SK-N-SH (cell line): ENCODE data around the gene MAST4.

Source experiments
- CHD2 ChIP-seq: fragments of 150-350 bp; IDR thresholded peaks from 2 replicates; pipeline ENCODE4 v1.6.1; 2018; ENCODE audit warnings: low read length; ENCODE audit not compliant: partially characterized antibody
- CTCF ChIP-seq: fragments of 200-600 bp; sonication (generic); IDR thresholded peaks from 2 replicates; pipeline ENCODE4 v1.6.1; 2017; ENCODE audit warnings: antibody characterized with exemption, mild to moderate bottlenecking, moderate library complexity
- ELF1 ChIP-seq: IDR thresholded peaks from 2 replicates; pipeline ENCODE4 v1.4.0; 2012
- EP300 ChIP-seq, 2 experiments: IDR thresholded peaks; 2 replicates each; pipeline versions ENCODE4 v1.4.0 to v1.6.1; 2012; ENCODE audit warnings: borderline replicate concordance in 1 of 2, low read depth in 1 of 2, low read length in 1 of 2
- EZH2phosphoT487 ChIP-seq: fragments of 200-600 bp; sonication (generic); IDR thresholded peaks from 2 replicates; pipeline ENCODE4 v1.6.1; 2017; ENCODE audit warnings: low read depth, mixed run types, mild to moderate bottlenecking, antibody characterized with exemption, moderate library complexity, borderline replicate concordance
- POLR2AphosphoS5 ChIP-seq: IDR thresholded peaks from 2 replicates; pipeline ENCODE4 v1.6.1; 2012; ENCODE audit warnings: low read depth, low read length
- RAD21 ChIP-seq: IDR thresholded peaks from 2 replicates; pipeline ENCODE4 v1.6.1; 2012; ENCODE audit warnings: mild to moderate bottlenecking, low read length
- SIN3A ChIP-seq: IDR thresholded peaks from 2 replicates; pipeline ENCODE4 v1.6.1; 2012; ENCODE audit warnings: low read depth, mild to moderate bottlenecking, low read length, moderate library complexity, borderline replicate concordance
- TEAD4 ChIP-seq: IDR thresholded peaks from 2 replicates; pipeline ENCODE4 v1.4.0; 2012; ENCODE audit warnings: mild to moderate bottlenecking, borderline replicate concordance; ENCODE audit not compliant: insufficient read depth

GRCh38 chr5:66565878-66566277 is 30.3 kb upstream of the MAST4 start:
- TF ChIP-seq CTCF (no peak), TEAD4 (no peak), EP300 (IDR thresholded peaks at IDR 0.05; ENCODE audit: borderline replicate concordance in 1 of 2, low read depth in 1 of 2, low read length in 1 of 2) (no peak), RAD21 (no peak), CHD2 (no peak), EZH2phosphoT487 (no peak), POLR2AphosphoS5 (no peak), SIN3A (no peak), ELF1 (no peak)
